Central memory CD4-positive, alpha-beta T cell (primary cell): Measurements from ENCODE around the gene TBC1D22A.
"Not testable (repeated sequence)": the region's sequence is repeated elsewhere in the genome, so short reads cannot be mapped to it uniquely, and the experiment has no call there.

Experiments used
- DNase-seq: peaks from one replicate; pipeline ENCODE4 v3.0.0; 2022

The TBC1D22A gene

GRCh38 chr22:46976598-46976997, 214.1 kb downstream of the TBC1D22A start:
- DNase-seq: no peak

- DNase-seq: no peak
Observed at GRCh38 chr22:46977656-46978343, 215.3 kb downstream of the TBC1D22A start.

GRCh38 chr22:46978668-46979067, 216.2 kb downstream of the TBC1D22A start:
- not testable (repeated sequence) for DNase-seq

GRCh38 chr22:46979506-46979905, 217.1 kb downstream of the TBC1D22A start:
- no peak for DNase-seq

GRCh38 chr22:46980392-46980791, 217.9 kb downstream of the TBC1D22A start:
- DNase-seq: no peak

GRCh38 chr22:46982635-46983034, 220.2 kb downstream of the TBC1D22A start:
- DNase-seq: no peak

- no peak for DNase-seq
Observed at GRCh38 chr22:46983046-46983445, 220.6 kb downstream of the TBC1D22A start.

- no peak for DNase-seq
Observed at GRCh38 chr22:46984751-46985506, 222.5 kb downstream of the TBC1D22A start.

- DNase-seq: no peak
Observed at GRCh38 chr22:46985507-46985882, 223.0 kb downstream of the TBC1D22A start.

GRCh38 chr22:46986788-46987187, 224.3 kb downstream of the TBC1D22A start:
- no peak for DNase-seq

- DNase-seq: no peak
Observed at GRCh38 chr22:46990937-46991550, 228.6 kb downstream of the TBC1D22A start.

GRCh38 chr22:46991666-46992065, 229.2 kb downstream of the TBC1D22A start:
- no peak for DNase-seq

GRCh38 chr22:46992121-46992731, 229.8 kb downstream of the TBC1D22A start:
- no peak for DNase-seq

GRCh38 chr22:46993633-46994032, 231.2 kb downstream of the TBC1D22A start:
- DNase-seq: no peak

- no peak for DNase-seq
Observed at GRCh38 chr22:46994265-46994664, 231.8 kb downstream of the TBC1D22A start.

- no peak for DNase-seq
Observed at GRCh38 chr22:46994983-46995382, 232.5 kb downstream of the TBC1D22A start.

- DNase-seq: no peak
Observed at GRCh38 chr22:46995501-46996360, 233.3 kb downstream of the TBC1D22A start.

- DNase-seq: no peak
Observed at GRCh38 chr22:46996595-46997310, 234.3 kb downstream of the TBC1D22A start.

GRCh38 chr22:46997311-46997970, 235.0 kb downstream of the TBC1D22A start:
- DNase-seq: no peak

GRCh38 chr22:46998331-46998730, 235.9 kb downstream of the TBC1D22A start:
- no peak for DNase-seq

- DNase-seq: no peak
Observed at GRCh38 chr22:47000256-47000655, 237.8 kb downstream of the TBC1D22A start.
